ACC112 (cell line): ENCODE measurements around the gene ALDH8A1.
A peak's percentile ranks its signal among the peaks of the same experiment; 100 is the strongest.

Source experiments
- H2AFZ ChIP-seq: fragments of 200-600 bp; sonication (generic); one replicate; pipeline ENCODE4 v1.6.0; 2017; ENCODE audit warnings: antibody characterized with exemption, low read length; ENCODE audit not compliant: unreplicated experiment
- H3K27ac ChIP-seq: fragments of 200-600 bp; sonication (generic); 2 replicates; pipeline ENCODE4 v1.5.1; 2014; ENCODE audit warnings: low read depth, mild to moderate bottlenecking, antibody characterized with exemption, low read length, moderate library complexity
- H3K27me3 ChIP-seq: fragments of 200-600 bp; sonication (generic); 2 replicates; pipeline ENCODE4 v1.6.1; 2014; ENCODE audit warnings: mild to moderate bottlenecking, antibody characterized with exemption, low read length, moderate library complexity, mixed read lengths; ENCODE audit not compliant: insufficient read depth
- H3K36me3 ChIP-seq: fragments of 200-600 bp; sonication (generic); 2 replicates; pipeline ENCODE4 v1.6.1; 2016; ENCODE audit warnings: mild to moderate bottlenecking, antibody characterized with exemption, low read length, moderate library complexity, mixed read lengths; ENCODE audit not compliant: insufficient read depth
- H3K4me1 ChIP-seq: fragments of 200-600 bp; sonication (generic); one replicate; pipeline ENCODE4 v1.6.1; 2016; ENCODE audit warnings: low read length, mixed read lengths; ENCODE audit not compliant: insufficient read depth, unreplicated experiment, control insufficient read depth
- H3K4me3 ChIP-seq: fragments of 200-600 bp; sonication (generic); 2 replicates; pipeline ENCODE4 v1.5.1; 2014; ENCODE audit warnings: mild to moderate bottlenecking, low read depth, low read length
- H3K79me2 ChIP-seq: fragments of 200-600 bp; sonication (generic); one replicate; pipeline ENCODE4 v1.6.0; 2016; ENCODE audit warnings: low read length; ENCODE audit not compliant: control insufficient read depth, unreplicated experiment, insufficient read depth

The ALDH8A1 gene

GRCh38 chr6:134951494-134952263, 1.8 kb upstream of the ALDH8A1 start:
- Histone ChIP-seq H3K27ac (no peak overlapping the region), H3K4me3 (no peak overlapping the region), H2AFZ (no peak overlapping the region), H3K4me1 (no peaks in the 10 kb centered on the region), H3K27me3 (no peaks in the 10 kb centered on the region), H3K36me3 (no peaks in the 10 kb centered on the region), H3K79me2 (no peaks in the 10 kb centered on the region)

DNA sequence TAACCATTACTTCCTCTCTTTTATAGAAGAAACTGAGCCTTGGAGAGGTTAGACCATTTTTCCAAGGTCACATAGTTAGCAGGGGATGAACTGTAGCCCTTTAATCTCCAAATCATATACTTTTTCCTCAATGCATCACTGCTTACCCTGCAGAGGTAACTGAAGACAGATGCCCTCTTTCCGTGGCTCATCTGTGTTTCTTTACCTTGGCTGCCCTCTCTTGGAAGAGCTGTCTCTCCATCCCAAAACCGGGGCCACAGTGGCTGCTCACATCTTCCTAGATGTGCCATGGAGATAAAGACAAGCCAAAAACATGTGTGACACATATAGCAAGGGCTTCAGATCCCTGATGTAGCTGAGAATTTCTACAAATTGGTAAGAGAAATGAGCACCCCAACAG, 581 bp upstream of the ALDH8A1 start:
- Histone ChIP-seq H3K79me2 (no peaks in the 10 kb centered on the region), H3K4me1 (no peaks in the 10 kb centered on the region), H3K4me3 (no peak overlapping the region), H3K36me3 (no peaks in the 10 kb centered on the region), H3K27ac (no peak overlapping the region), H2AFZ (no peak overlapping the region), H3K27me3 (no peaks in the 10 kb centered on the region)

DNA sequence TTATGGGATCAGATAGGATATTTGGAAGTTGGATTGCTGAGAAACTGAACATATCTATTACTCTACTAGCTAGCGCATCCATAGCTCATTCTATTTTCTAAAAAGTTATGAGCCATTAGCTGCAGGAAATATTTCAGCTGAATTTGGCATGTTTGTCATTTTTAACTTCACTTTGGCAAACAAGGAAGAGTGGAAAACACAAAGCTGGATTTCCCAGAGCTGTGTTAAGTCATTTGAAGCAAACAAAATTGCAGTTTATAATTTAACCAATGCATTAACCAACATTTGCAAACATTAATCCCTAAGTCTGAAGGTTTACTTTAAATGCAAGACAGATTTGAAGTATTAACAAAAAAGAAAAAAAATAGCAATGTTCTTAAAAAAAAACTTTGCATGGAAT, 1.2 kb downstream of the ALDH8A1 start:
- Histone ChIP-seq H3K79me2 (no peaks in the 10 kb centered on the region), H3K27me3 (no peaks in the 10 kb centered on the region), H3K36me3 (no peaks in the 10 kb centered on the region), H2AFZ (no peak overlapping the region), H3K27ac (no peak overlapping the region), H3K4me1 (no peaks in the 10 kb centered on the region), H3K4me3 (no peak overlapping the region)

GRCh38 chr6:134948142-134948541, 1.8 kb downstream of the ALDH8A1 start:
- H2AFZ ChIP-seq, result no peak overlapping the region
- no peaks in the 10 kb centered on the region for H3K27me3 ChIP-seq
- no peak overlapping the region for H3K27ac ChIP-seq
- no peak overlapping the region for H3K4me3 ChIP-seq
- H3K4me1 ChIP-seq, result no peaks in the 10 kb centered on the region
- H3K79me2 ChIP-seq, result no peaks in the 10 kb centered on the region
- no peaks in the 10 kb centered on the region for H3K36me3 ChIP-seq

GRCh38 chr6:134945045-134945444, 4.9 kb downstream of the ALDH8A1 start:
- no peak overlapping the region for H3K4me3 ChIP-seq
- H3K27me3 ChIP-seq, result no peaks in the 10 kb centered on the region
- H3K4me1 ChIP-seq, result no peaks in the 10 kb centered on the region
- no peak overlapping the region for H2AFZ ChIP-seq
- H3K27ac ChIP-seq, result no peak overlapping the region
- no peaks in the 10 kb centered on the region for H3K36me3 ChIP-seq
- H3K79me2 ChIP-seq, result no peaks in the 10 kb centered on the region

GRCh38 chr6:134943522-134944111, 6.3 kb downstream of the ALDH8A1 start:
- no peak overlapping the region for H3K27ac ChIP-seq
- no peaks in the 10 kb centered on the region for H3K36me3 ChIP-seq
- H3K27me3 ChIP-seq, result no peaks in the 10 kb centered on the region
- H3K4me3 ChIP-seq, result no peak overlapping the region
- H2AFZ ChIP-seq, result no peak overlapping the region
- peaks cover 4% of the 10 kb centered on the region for H3K4me1 ChIP-seq
- H3K79me2 ChIP-seq, result no peaks in the 10 kb centered on the region

DNA sequence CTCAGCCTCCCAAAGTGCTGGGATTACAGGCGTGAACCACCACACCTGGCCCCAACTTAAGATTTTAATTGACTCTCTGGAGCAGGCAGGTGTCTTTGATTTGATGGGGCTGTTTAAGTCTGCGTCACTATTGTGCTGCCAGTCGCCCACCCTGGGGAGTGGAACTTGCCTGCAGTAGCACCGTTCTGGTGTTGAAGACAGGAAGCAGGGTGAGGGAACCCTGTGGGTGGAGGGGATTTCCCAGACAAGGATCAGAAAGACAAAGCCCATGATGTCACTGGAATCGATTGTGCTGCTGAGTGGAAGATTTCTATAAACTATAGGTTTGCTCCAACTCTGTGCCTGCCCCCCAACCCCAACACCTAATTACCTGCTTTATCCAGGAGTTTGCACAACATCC, 11.0 kb downstream of the ALDH8A1 start:
- H3K36me3 ChIP-seq, result no peaks in the 10 kb centered on the region
- no peak overlapping the region for H2AFZ ChIP-seq
- peaks cover 17% of the 10 kb centered on the region for H3K4me1 ChIP-seq
- no peaks in the 10 kb centered on the region for H3K27me3 ChIP-seq
- no peak overlapping the region for H3K4me3 ChIP-seq
- no peaks in the 10 kb centered on the region for H3K79me2 ChIP-seq
- no peak overlapping the region for H3K27ac ChIP-seq

GRCh38 chr6:134937426-134937825, 12.5 kb downstream of the ALDH8A1 start:
- no peaks in the 10 kb centered on the region for H3K36me3 ChIP-seq
- no peaks in the 10 kb centered on the region for H3K27me3 ChIP-seq
- no peak overlapping the region; the same call in 1 of the 2 replicates for H3K4me3 ChIP-seq
- peak overlapping the region; percentile 34 for H2AFZ ChIP-seq
- peaks cover 17% of the 10 kb centered on the region for H3K4me1 ChIP-seq
- no peak overlapping the region for H3K27ac ChIP-seq
- no peaks in the 10 kb centered on the region for H3K79me2 ChIP-seq

- H3K4me3 ChIP-seq, result no peak overlapping the region; the same call in 1 of the 2 replicates
- peak overlapping the region; percentile 34 for H2AFZ ChIP-seq
- no peaks in the 10 kb centered on the region for H3K36me3 ChIP-seq
- no peaks in the 10 kb centered on the region for H3K27me3 ChIP-seq
- no peaks in the 10 kb centered on the region for H3K79me2 ChIP-seq
- no peak overlapping the region for H3K27ac ChIP-seq
- H3K4me1 ChIP-seq, result peaks cover 17% of the 10 kb centered on the region
Measured at GRCh38 chr6:134936931-134937330, 13.0 kb downstream of the ALDH8A1 start.

DNA sequence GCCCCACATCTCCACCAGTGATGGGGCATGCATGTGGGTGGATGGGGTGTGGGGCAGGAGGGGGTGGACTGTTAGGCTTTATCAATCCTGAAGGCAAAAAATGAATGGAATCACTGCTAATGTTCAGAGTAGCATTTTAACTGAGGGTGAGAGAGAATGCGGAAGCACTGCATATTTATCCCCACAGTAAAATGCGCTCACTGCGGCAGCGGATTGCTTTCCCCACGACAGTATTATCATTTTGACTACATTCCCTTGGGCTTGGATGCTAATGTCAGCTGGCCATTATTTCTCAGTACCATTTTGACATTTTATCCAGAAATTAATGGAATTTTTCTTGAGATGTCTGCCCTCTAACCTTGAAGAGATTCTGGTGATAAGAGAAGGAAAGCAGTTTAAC, 13.4 kb downstream of the ALDH8A1 start:
- Histone ChIP-seq H3K79me2 (no peaks in the 10 kb centered on the region), H2AFZ (no peak overlapping the region), H3K4me3 (no peak overlapping the region), H3K4me1 (peaks cover 17% of the 10 kb centered on the region), H3K27ac (no peak overlapping the region), H3K27me3 (no peaks in the 10 kb centered on the region), H3K36me3 (no peaks in the 10 kb centered on the region)
